Mucosa of descending colon (tissue), 3 donors: Measurements from ENCODE around the gene FAM117B. TPM values are rescaled to one million over a fixed set of nuclear protein-coding genes. Genes with fewer than 3 reads are reported as not detected.

Experiments
- ATAC-seq: fragments of 200-7000 bp; cut with Tn5 transposase; one replicate; pipeline ENCODE4 v1.9.1; 2020; ENCODE audit warnings: mild to moderate bottlenecking, moderate library complexity
- DNase-seq, 3 donors: peaks; one replicate each; pipeline ENCODE4 v3.0.0-alpha.2; 2020
- H3K36me3 ChIP-seq: fragments of 200-600 bp; one replicate; pipeline ENCODE4 v1.8.0; 2021; ENCODE audit warnings: low read depth, mild to moderate bottlenecking
- H3K4me1 ChIP-seq: fragments of 200-600 bp; one replicate; pipeline ENCODE4 v1.8.0; 2021; ENCODE audit warnings: low read depth, mild to moderate bottlenecking
- H3K4me3 ChIP-seq: fragments of 200-600 bp; one replicate; pipeline ENCODE4 v1.8.0; 2021; ENCODE audit warnings: mild to moderate bottlenecking
- H3K9me3 ChIP-seq: fragments of 200-600 bp; one replicate; pipeline ENCODE4 v1.8.0; 2021; ENCODE audit warnings: mild to moderate bottlenecking
- intact Hi-C, 2 donors: fragments of 100-400 bp; cut with DNase I in 1 of 2; cut with micrococcal nuclease in 1 of 2; formaldehyde crosslinking; loops; one replicate each; pipeline versions ENCODE4 v1.11.0 to v1.11.1; 2022; cut with DNase I, micrococcal nuclease
- total RNA-seq, 3 donors: library from RNA; stranded (reverse); fragmentation: NEBNext Ultra II Directional in 2 of 3; extraction: Animal tissue kit (Norgen Biotek cat#: 25700) in 2 of 3; gene quantifications; one replicate each; pipeline versions ENCODE4 v1.2.1 to v1.2.4, GENCODE V29; 2021 to 2023
- TF ChIP-seq, protein P1 (sequence below): fragments of 200-600 bp; IDR thresholded peaks from one replicate; pipeline ENCODE4 v1.8.0; 2022; ENCODE audit warnings: antibody characterized with exemption, mild to moderate bottlenecking
- donor health status: DM: no; HTN: no; CAD: no; lungs with moderate emphysema.
- donor health status: DM: no; HTN: no; CAD: no.
- donor health status: DM: no; HTN: yes; CAD: no.

FAM117B gene
- total RNA-seq, 3 donors from 2014 or later = 11.5 to 21.7 (median 15.4) TPM

DNA sequence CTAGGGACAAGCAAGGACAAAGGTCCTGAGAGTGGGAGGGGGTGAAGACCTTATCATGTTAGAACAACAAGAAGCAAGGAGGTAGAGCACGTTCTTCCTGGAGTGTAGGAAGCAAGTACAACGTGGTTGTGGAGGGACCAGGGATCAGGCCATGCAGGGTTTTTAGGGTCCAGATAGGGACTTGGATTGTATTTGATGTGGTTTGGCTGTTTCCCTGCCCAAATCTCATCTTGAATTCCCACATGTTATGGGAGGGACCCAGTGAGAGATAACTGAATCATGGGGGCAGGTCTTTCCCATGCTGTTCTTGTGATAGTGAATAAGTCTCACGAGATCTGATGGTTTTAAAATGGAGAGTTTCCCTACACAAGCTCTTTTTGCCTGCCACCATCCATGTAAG is 183.6 kb downstream of the FAM117B start:
- Histone ChIP-seq H3K36me3 (no peaks in the 10 kb centered on the region), H3K4me1 (no peaks in the 10 kb centered on the region), H3K9me3 (no peaks in the 10 kb centered on the region), H3K4me3 (no peak overlapping the region)
- intact Hi-C loops = no loop called here
- TF ChIP-seq, protein P1, sequence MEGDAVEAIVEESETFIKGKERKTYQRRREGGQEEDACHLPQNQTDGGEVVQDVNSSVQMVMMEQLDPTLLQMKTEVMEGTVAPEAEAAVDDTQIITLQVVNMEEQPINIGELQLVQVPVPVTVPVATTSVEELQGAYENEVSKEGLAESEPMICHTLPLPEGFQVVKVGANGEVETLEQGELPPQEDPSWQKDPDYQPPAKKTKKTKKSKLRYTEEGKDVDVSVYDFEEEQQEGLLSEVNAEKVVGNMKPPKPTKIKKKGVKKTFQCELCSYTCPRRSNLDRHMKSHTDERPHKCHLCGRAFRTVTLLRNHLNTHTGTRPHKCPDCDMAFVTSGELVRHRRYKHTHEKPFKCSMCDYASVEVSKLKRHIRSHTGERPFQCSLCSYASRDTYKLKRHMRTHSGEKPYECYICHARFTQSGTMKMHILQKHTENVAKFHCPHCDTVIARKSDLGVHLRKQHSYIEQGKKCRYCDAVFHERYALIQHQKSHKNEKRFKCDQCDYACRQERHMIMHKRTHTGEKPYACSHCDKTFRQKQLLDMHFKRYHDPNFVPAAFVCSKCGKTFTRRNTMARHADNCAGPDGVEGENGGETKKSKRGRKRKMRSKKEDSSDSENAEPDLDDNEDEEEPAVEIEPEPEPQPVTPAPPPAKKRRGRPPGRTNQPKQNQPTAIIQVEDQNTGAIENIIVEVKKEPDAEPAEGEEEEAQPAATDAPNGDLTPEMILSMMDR = no peak
- no peak for DNase-seq
- ATAC-seq = no peak

Other genes with a start within 250 kb of the FAM117B start
- 10 to 100 TPM in 1 of 3 donors, 1 to 10 TPM in 2; 1.6 to 12.7 (median 2.6) TPM for gene ICA1L, start 236.8 kb downstream of the FAM117B start, total RNA-seq